K562 (cell line): ENCODE measurements around the gene SLC16A4. TPM values are rescaled to one million over a fixed set of nuclear protein-coding genes. Genes with fewer than 3 reads are reported as not detected.

Experiments used
- ARID2 ChIP-seq: fragments of 450-650 bp; IDR thresholded peaks from 2 replicates; pipeline ENCODE4 v1.6.1; 2017; ENCODE audit warnings: antibody characterized with exemption, mild to moderate bottlenecking
- CBFA2T2 ChIP-seq: fragments of 450-650 bp; conservative IDR thresholded peaks from 2 replicates; pipeline ENCODE4 v1.6.1; 2017; ENCODE audit warnings: mild to moderate bottlenecking
- FOXJ2 ChIP-seq: fragments of 200-800 bp; sonication (Bioruptor generic); IDR thresholded peaks from 2 replicates; pipeline ENCODE4 v1.6.1; 2016; ENCODE audit warnings: missing genetic modification characterization, missing compliant biosample characterization
- HNRNPH1 ChIP-seq: fragments of 200-400 bp; formaldehyde crosslinking; optimal IDR thresholded peaks from 2 replicates; pipeline ENCODE3; 2017; ENCODE audit warnings: low read depth, mild to moderate bottlenecking, low read length, moderate library complexity
- HNRNPL ChIP-seq: fragments of 200-400 bp; formaldehyde crosslinking; IDR thresholded peaks from 2 replicates; pipeline ENCODE4 v1.6.1; 2017; ENCODE audit warnings: low read depth, mild to moderate bottlenecking, low read length
- KDM1A ChIP-seq, 2 experiments: fragments of 450-650 bp; IDR thresholded peaks; 2 replicates each; pipeline ENCODE4 v1.6.1; 2016; ENCODE audit warnings: mild to moderate bottlenecking in 2 of 2
- LEF1 ChIP-seq: fragments of 450-650 bp; IDR thresholded peaks from 2 replicates; pipeline ENCODE4 v1.6.1; 2016; ENCODE audit warnings: mild to moderate bottlenecking
- NCOR1 ChIP-seq: fragments of 450-650 bp; IDR thresholded peaks from 2 replicates; pipeline ENCODE4 v1.6.1; 2016; ENCODE audit warnings: mild to moderate bottlenecking, moderate library complexity
- NFE2 ChIP-seq: IDR thresholded peaks from 2 replicates; pipeline ENCODE4 v1.6.1; 2014; ENCODE audit warnings: antibody characterized with exemption, low read depth
- NFIC ChIP-seq: fragments of 450-650 bp; IDR thresholded peaks from 2 replicates; pipeline ENCODE4 v1.6.1; 2017; ENCODE audit warnings: mild to moderate bottlenecking, inconsistent platforms
- PBX2 ChIP-seq, 2 experiments: IDR thresholded peaks in 1 of 2; conservative IDR thresholded peaks in 1 of 2; 2 replicates each; pipeline ENCODE4 v1.6.1; 2016; ENCODE audit warnings: low read depth in 2 of 2, mild to moderate bottlenecking in 1 of 2, missing compliant biosample characterization in 1 of 2, missing genetic modification characterization in 1 of 2, moderate library complexity in 1 of 2
- PML ChIP-seq: IDR thresholded peaks from 2 replicates; pipeline ENCODE4 v1.6.1; 2012; ENCODE audit warnings: low read length, inconsistent platforms
- RBM22 ChIP-seq: fragments of 200-400 bp; formaldehyde crosslinking; IDR thresholded peaks from 2 replicates; pipeline ENCODE4 v1.6.1; 2018; ENCODE audit warnings: low read length, low read depth; ENCODE audit not compliant: poor library complexity, severe bottlenecking
- SRF ChIP-seq, 2 experiments: fragments of 250-450, 450-650 bp in 1 of 2; sonication (Bioruptor Pico) in 1 of 2; sonication (generic) in 1 of 2; formaldehyde crosslinking; IDR thresholded peaks; 2 replicates each; pipeline versions ENCODE4 v1.5.0 to v1.5.1; 2020 to 2022; ENCODE audit warnings: mild to moderate bottlenecking in 1 of 2, missing genetic modification reagents in 1 of 2
- polyA plus RNA-seq, 8 experiments: library from polyadenylated mRNA; depleted of rRNA in 4 of 8; stranded (reverse) in 5 of 8; unstranded in 3 of 8; fragments of >200 nt; fragmentation: Nextera tagmentation in 2 of 8; fragmentation: Illumina TruSeq in 1 of 8; extraction: Ambion mirVana in 2 of 8; extraction: Trizol in 1 of 8; gene quantifications; 2 replicates each; pipeline versions ENCODE4 v1.2.1 to v1.2.3, GENCODE V29; 2011 to 2014; ENCODE audit warnings: inconsistent platforms in 1 of 8, missing spikeins in 1 of 8
- total RNA-seq, 7 experiments: library from RNA; depleted of rRNA in 6 of 7; stranded (reverse); fragments of >200 nt in 6 of 7; fragmentation: Illumina TruSeq in 2 of 7; extraction: Trizol in 2 of 7; gene quantifications; 2 replicates each; pipeline versions ENCODE4 v1.2.1 to v1.2.3, GENCODE V29; 2011 to 2021; ENCODE audit warnings: low replicate concordance in 1 of 7
- TF ChIP-seq, protein P1 (sequence below), 3 experiments: fragments of 200-800 bp in 1 of 3; fragments of 250-450 bp in 1 of 3; fragments of 450-650 bp in 1 of 3; sonication (Bioruptor Pico) in 1 of 3; sonication (Bioruptor generic) in 1 of 3; formaldehyde crosslinking in 1 of 3; IDR thresholded peaks; 2 replicates each; pipeline versions ENCODE4 v1.6.1 to v1.8.0; 2016 to 2022; ENCODE audit warnings: mild to moderate bottlenecking in 2 of 3, missing genetic modification characterization in 2 of 3, missing compliant biosample characterization in 1 of 3, moderate library complexity in 1 of 3

SLC16A4 gene
- total and polyA plus RNA-seq, 9 of the 15 experiments (the other 6 are each of a cell fraction or from before 2014, with no cell fraction given) = 0.04 to 0.31 (median 0.18) TPM; not detected in 1

DNA sequence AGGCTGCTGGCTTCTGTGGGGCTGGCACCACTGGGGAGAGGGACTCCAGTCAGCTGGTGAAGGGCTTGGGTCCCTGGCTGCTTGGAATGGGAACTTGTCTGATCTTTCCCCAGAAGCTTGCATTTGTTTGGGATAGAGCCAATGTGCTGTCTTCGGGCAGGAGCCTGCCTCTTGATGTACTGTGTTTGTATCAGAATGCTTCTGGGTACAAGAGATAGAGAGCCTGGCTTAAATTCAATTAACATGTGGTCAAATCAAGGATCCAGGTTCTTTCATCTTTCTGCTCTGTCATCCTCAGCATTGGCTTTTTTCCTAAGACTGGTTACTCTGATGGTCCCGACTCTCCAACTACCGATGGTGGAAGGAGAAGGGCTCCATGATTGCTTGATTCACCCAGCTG is 44.1 kb upstream of the SLC16A4 start (continued):
- TF ChIP-seq HNRNPH1 (no peak), LEF1 (peak; percentile 88), NFE2 (peak; percentile 47; the same call in 1 of the 2 replicates), RBM22 (no peak), NCOR1 (peak; percentile 49; the same call in 1 of the 2 replicates), KDM1A (IDR thresholded peaks at IDR 0.05) (peak; percentile 48 to 69; a peak in 3 of 4 replicates), HNRNPL (no peak), ARID2 (no peak), FOXJ2 (tag) (peak; percentile 71; the same call in 1 of the 2 replicates), PBX2 (CRISPR knock-in tag; IDR thresholded peaks at IDR 0.05; ENCODE audit: low read depth) (no peak), PBX2 (tag; conservative IDR thresholded peaks at IDR 0.05; ENCODE audit: low read depth) (peak; percentile 70), PML (no peak), CBFA2T2 (peak; percentile 49), NFIC (peak; percentile 61), SRF (CRISPR knock-in tag; IDR thresholded peaks at IDR 0.05) (no peak)
- TF ChIP-seq, protein P1, sequence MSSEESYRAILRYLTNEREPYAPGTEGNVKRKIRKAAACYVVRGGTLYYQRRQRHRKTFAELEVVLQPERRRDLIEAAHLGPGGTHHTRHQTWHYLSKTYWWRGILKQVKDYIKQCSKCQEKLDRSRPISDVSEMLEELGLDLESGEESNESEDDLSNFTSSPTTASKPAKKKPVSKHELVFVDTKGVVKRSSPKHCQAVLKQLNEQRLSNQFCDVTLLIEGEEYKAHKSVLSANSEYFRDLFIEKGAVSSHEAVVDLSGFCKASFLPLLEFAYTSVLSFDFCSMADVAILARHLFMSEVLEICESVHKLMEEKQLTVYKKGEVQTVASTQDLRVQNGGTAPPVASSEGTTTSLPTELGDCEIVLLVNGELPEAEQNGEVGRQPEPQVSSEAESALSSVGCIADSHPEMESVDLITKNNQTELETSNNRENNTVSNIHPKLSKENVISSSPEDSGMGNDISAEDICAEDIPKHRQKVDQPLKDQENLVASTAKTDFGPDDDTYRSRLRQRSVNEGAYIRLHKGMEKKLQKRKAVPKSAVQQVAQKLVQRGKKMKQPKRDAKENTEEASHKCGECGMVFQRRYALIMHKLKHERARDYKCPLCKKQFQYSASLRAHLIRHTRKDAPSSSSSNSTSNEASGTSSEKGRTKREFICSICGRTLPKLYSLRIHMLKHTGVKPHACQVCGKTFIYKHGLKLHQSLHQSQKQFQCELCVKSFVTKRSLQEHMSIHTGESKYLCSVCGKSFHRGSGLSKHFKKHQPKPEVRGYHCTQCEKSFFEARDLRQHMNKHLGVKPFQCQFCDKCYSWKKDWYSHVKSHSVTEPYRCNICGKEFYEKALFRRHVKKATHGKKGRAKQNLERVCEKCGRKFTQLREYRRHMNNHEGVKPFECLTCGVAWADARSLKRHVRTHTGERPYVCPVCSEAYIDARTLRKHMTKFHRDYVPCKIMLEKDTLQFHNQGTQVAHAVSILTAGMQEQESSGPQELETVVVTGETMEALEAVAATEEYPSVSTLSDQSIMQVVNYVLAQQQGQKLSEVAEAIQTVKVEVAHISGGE (CRISPR knock-in tag; IDR thresholded peaks at IDR 0.05) = no peak
- TF ChIP-seq, all 486 proteins: peak for 26
